Left lung (tissue), 10 donors: ENCODE measurements around the gene KLHDC9. TPM values are rescaled to one million over a fixed set of nuclear protein-coding genes. Genes with fewer than 3 reads are reported as not detected.
A peak's percentile ranks its signal among the peaks of the same experiment; 100 is the strongest.

Experiments
- ATAC-seq: fragments of 200-7000 bp; cut with Tn5 transposase; one replicate; pipeline ENCODE4 v1.9.1; 2020; ENCODE audit warnings: moderate library complexity
- DNase-seq, 4 donors: peaks; one replicate each; pipeline ENCODE4 v3.0.0-alpha.2; 2013 to 2020
- H3K27ac ChIP-seq, 2 donors: fragments of 200-600 bp; sonication (generic) in 1 of 2; one replicate each; pipeline versions ENCODE4 v1.5.0 to v1.8.0; 2020 to 2021
- H3K27me3 ChIP-seq, 2 donors: fragments of 200-600 bp; sonication (generic) in 1 of 2; one replicate each; pipeline versions ENCODE4 v1.5.0 to v1.8.0; 2020 to 2021
- H3K36me3 ChIP-seq, 2 donors: fragments of 200-600 bp; sonication (generic) in 1 of 2; one replicate each; pipeline versions ENCODE4 v1.5.0 to v1.8.0; 2020 to 2021
- H3K4me1 ChIP-seq, 2 donors: fragments of 200-600 bp; one replicate each; pipeline ENCODE4 v1.8.0; 2021
- H3K4me3 ChIP-seq, 2 donors: fragments of 200-600 bp; sonication (generic) in 1 of 2; one replicate each; pipeline versions ENCODE4 v1.5.0 to v1.8.0; 2020 to 2021; ENCODE audit warnings: mild to moderate bottlenecking in 1 of 2
- H3K9me3 ChIP-seq, 2 donors: fragments of 200-600 bp; sonication (generic) in 1 of 2; one replicate each; pipeline versions ENCODE4 v1.5.0 to v1.8.0; 2020 to 2021
- CTCF ChIP-seq, 2 donors: fragments of 200-600 bp; sonication (generic) in 1 of 2; IDR thresholded peaks; one replicate each; pipeline versions ENCODE4 v1.5.0 to v1.8.0; 2021; ENCODE audit warnings: antibody characterized with exemption in 2 of 2
- intact Hi-C, 2 donors: fragments of 100-400 bp; cut with DNase I; formaldehyde crosslinking; loops; one replicate each; pipeline versions ENCODE4 v1.11.2 to v1.14.2; 2022
- polyA plus RNA-seq, 6 donors: library from polyadenylated mRNA; unstranded; fragments of 120-200 nt; gene quantifications; one replicate each; pipeline ENCODE4 v1.2.1, GENCODE V29; 2013; ENCODE audit not compliant: insufficient read length in 6 of 6
- total RNA-seq, 2 donors: library from RNA; stranded (reverse); fragmentation: NEBNext Ultra II Directional; extraction: Animal tissue kit (Norgen Biotek cat#: 25700); gene quantifications; one replicate each; pipeline ENCODE4 v1.2.1, GENCODE V29; 2021
- donor health status: DM: no; HTN: yes; CAD: no.
- donor health status: DM: no; HTN: no; CAD: no.

KLHDC9 gene
- total and polyA plus RNA-seq, 8 donors = 4.3 to 10.3 (median 5.1) TPM

DNA sequence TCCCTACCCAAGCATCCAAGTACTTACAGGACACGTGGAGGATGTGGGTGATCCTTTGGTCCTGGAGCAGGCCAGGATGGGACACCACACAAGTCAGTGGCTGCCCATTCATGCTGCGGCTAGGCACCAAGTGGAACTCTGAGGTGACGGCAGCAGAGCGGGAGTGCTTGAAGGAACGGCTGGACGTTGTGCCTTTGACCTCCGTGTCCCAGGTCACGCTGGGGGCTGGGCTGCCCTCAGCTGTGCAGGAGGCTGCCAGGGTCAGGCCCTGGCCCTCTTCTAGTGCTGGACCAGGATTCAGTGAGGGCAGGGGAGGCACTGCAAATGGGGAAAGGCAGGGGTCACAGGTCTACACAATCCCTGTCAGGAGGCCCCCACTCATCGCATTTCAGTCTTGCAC lies 20.7 kb upstream of the KLHDC9 start:
- ATAC-seq (no peak), DNase-seq (no peak)
- H3K27me3 ChIP-seq = peaks cover 0 to 8% of the 10 kb centered on the region in 2 donors
- no peaks in the 10 kb centered on the region for H3K9me3 ChIP-seq
- H3K27ac ChIP-seq = no peak overlapping the region
- no peak for TF ChIP-seq CTCF (IDR thresholded peaks at IDR 0.05)
- intact Hi-C loops = no loop called here
- no peak overlapping the region for H3K4me3 ChIP-seq
- H3K4me1 ChIP-seq = peaks cover 0 to 9% of the 10 kb centered on the region in 2 donors
- no peaks in the 10 kb centered on the region for H3K36me3 ChIP-seq

- Histone ChIP-seq H3K27me3 (peaks cover 0 to 8% of the 10 kb centered on the region in 2 donors), H3K36me3 (no peaks in the 10 kb centered on the region), H3K27ac (no peak overlapping the region), H3K9me3 (no peaks in the 10 kb centered on the region), H3K4me1 (peaks cover 5 to 31% of the 10 kb centered on the region in 2 donors), H3K4me3 (no peak overlapping the region)
- no peak for ATAC-seq
- intact Hi-C loops = no loop called here
- no peak for TF ChIP-seq CTCF (IDR thresholded peaks at IDR 0.05)
- no peak for DNase-seq
Observed at GRCh38 chr1:161079436-161080110, 18.6 kb upstream of the KLHDC9 start.

GRCh38 chr1:161080441-161081405 lies 17.4 kb upstream of the KLHDC9 start:
- H3K4me1 ChIP-seq = peaks cover 5 to 33% of the 10 kb centered on the region in 2 donors
- no peak overlapping the region for H3K4me3 ChIP-seq
- TF ChIP-seq CTCF (IDR thresholded peaks at IDR 0.05) = no peak
- no peaks in the 10 kb centered on the region for H3K36me3 ChIP-seq
- H3K27me3 ChIP-seq = peaks cover 0 to 8% of the 10 kb centered on the region in 2 donors
- intact Hi-C loops = no loop called here
- ATAC-seq (peak; percentile 1), DNase-seq (no peak)
- H3K27ac ChIP-seq = no peak overlapping the region
- no peaks in the 10 kb centered on the region for H3K9me3 ChIP-seq

DNA sequence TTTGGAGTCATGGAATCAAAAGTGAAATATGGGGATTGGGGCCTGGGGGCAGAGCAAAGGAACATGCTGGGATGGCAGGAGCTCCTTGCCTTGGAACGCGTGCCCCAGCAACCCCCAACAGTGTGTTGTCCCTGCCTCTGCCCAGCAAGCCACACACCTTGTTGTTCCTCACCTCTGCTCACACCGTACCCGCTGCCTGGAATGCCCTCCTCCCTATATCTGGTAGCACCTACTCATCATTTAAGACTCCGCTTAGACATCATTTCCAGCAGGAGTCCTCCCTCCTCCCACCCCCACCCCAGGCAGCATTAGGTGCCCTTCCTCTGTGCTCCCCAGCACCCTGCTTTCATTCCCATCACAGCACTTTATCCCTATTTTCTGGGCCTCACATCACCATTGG lies 16.6 kb upstream of the KLHDC9 start:
- ATAC-seq = no peak

More for the DNA sequence above, 16.6 kb upstream of the KLHDC9 start:
- Histone ChIP-seq H3K9me3 (no peaks in the 10 kb centered on the region), H3K27ac (no peak overlapping the region), H3K36me3 (no peaks in the 10 kb centered on the region), H3K4me1 (peaks cover 5 to 33% of the 10 kb centered on the region in 2 donors), H3K27me3 (peaks cover 0 to 8% of the 10 kb centered on the region in 2 donors), H3K4me3 (no peak overlapping the region)
- intact Hi-C loops = no loop called here
- no peak for TF ChIP-seq CTCF (IDR thresholded peaks at IDR 0.05)
- no peak for DNase-seq
